HG03442 (cell line): ENCODE results near the gene NETO1.

ENCODE experiments used
- ATAC-seq: cut with Tn5 transposase; IDR thresholded peaks from one replicate; pipeline ENCODE4 v1.9.1; 2021; ENCODE audit warnings: mild to moderate bottlenecking, moderate library complexity; ENCODE audit not compliant: unreplicated experiment

NETO1 gene

DNA sequence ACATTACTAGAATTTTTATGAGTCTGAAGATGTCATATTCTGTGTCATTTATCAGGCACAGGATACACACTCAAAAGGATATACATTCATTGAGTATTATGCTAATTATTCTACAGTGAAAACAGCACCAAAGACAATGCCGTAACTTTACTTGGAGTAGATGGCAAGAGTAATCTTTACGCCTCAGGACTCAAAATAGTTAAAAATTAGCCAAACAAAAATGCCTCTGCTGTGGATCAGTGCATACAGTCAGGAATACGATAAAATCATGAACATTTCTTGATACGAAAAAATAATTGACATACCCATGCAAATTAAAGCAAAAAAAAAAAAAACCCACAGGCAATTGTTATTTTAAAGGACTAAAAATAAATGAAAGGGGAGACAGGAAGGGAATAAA lies 129.7 kb downstream of the NETO1 start:
- ATAC-seq, result no peak

DNA sequence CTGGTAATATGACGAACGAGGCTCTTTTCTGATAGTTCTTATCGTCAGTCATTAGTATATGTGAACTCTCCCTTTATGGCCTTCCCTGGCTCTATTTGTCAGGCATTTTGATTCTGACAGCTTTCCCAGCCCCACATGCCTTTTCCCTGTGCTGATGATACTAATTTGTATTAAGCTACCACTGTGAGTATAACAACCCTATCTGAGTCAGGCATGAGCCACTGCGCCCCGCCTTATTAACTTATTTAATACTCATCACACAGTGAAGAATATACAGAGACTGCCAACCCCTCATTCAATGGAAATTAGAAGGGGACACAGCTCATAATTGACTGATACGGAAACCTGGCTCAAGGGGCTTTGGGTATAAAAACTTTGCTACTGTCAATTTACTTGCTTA lies 140.0 kb downstream of the NETO1 start:
- ATAC-seq, result no peak

GRCh38 chr18:72727038-72727655 lies 140.6 kb downstream of the NETO1 start:
- no peak for ATAC-seq

GRCh38 chr18:72726201-72726600 lies 141.6 kb downstream of the NETO1 start:
- ATAC-seq, result no peak

DNA sequence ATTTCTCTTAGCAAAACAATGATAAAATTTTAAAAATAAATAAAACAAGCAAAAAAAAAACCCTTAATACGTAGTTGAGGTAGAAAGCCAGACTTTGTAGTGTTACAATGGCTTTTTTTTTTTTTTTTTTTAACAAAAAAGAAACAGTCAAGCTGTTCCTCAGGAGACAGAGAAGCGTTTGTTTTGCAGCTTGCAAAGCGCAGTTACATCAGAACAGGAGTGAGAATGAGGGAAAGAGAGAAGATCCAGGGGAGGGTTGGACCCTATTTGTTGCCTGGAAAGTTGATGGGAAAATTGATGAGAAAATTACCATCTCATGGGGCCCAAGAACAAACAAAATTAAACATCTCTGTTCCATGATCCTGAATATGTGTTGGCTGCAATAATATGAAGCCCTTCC lies 146.5 kb downstream of the NETO1 start:
- ATAC-seq, result no peak

DNA sequence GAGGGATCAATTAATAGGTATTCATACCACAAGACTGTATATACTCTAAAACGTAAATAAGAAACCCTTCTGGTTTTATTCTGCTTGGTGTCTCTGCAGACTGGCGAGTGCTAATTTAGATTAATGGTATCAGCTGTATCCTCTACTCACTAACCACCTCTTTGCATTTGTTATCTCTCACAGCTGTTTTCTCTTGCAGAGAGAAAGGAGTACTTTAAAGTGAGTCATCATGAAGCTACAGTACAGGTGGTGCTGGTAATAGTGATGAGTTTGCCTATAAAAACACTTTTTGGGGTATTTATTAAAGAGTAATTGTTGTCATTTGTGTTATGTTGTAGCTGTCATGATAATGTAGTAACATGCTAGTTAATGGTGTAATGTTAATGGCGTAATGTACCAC lies 147.7 kb downstream of the NETO1 start:
- ATAC-seq, result no peak

GRCh38 chr18:72704202-72704601 lies 163.6 kb downstream of the NETO1 start:
- no peak for ATAC-seq

DNA sequence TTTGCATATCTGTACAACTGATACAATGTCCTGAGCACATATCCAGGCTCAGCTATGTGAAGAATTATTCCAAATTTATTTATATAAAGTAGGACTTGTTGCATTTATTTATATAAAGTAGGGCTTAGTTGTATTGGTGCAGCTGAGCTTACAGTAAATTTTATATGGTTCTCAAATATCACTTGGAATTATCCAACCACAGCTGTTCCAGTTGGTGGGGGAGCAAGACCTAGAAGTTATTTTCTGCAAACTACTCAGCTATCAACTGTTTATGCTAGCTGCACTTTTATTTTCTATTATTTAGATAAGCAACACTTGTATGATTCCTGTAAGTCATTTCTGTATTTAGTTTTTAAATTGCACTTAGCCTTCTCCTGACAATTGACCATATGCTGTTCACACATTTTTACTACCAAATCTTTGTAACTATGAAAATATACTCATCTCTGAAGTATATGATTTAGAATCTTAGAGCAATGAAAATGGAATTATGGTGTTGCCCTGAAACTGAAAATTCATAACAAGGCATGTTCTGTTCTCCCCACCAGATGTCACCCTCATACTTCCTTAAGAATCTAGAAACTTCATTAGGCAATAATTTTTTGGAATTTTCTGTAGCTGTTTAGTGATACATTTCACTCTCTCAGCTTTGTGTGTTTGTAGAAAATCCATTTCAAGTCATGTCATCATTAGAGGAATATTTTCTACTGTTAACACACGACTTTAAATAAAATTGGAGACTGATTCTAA lies 166.7 kb downstream of the NETO1 start:
- no peak for ATAC-seq

- ATAC-seq, result no peak
Observed at GRCh38 chr18:72697706-72698105, 170.1 kb downstream of the NETO1 start.

- no peak for ATAC-seq
Observed at GRCh38 chr18:72692595-72692994, 175.2 kb downstream of the NETO1 start.
